Transverse colon (tissue), 4 donors: ENCODE data around the gene TNFRSF14.

ENCODE experiments used
- CTCF ChIP-seq, 5 experiments: fragments of 200-600 bp in 3 of 5; fragments of 450-650 bp in 2 of 5; sonication (generic) in 3 of 5; IDR thresholded peaks; 1 replicate in 2 of 5; 2 replicates in 3 of 5; pipeline ENCODE4 v1.5.1; 2016 to 2017; ENCODE audit warnings: antibody characterized with exemption in 5 of 5, inconsistent platforms in 3 of 5, mild to moderate bottlenecking in 2 of 5, moderate library complexity in 1 of 5
- EP300 ChIP-seq: sonication (generic); formaldehyde crosslinking; IDR thresholded peaks from one replicate; pipeline ENCODE4 v1.6.1; 2017; ENCODE audit warnings: antibody characterized with exemption, low read depth
- POLR2A ChIP-seq: fragments of 450-650 bp; IDR thresholded peaks from one replicate; pipeline ENCODE4 v1.6.1; 2016; ENCODE audit warnings: antibody characterized with exemption, mild to moderate bottlenecking, moderate library complexity
- POLR2AphosphoS5 ChIP-seq, 3 donors: sonication (generic); formaldehyde crosslinking; IDR thresholded peaks; one replicate each; pipeline ENCODE4 v1.6.1; 2016; ENCODE audit warnings: antibody characterized with exemption in 3 of 3

- no peak for TF ChIP-seq CTCF (IDR thresholded peaks at IDR 0.05)
- no peak for TF ChIP-seq POLR2A
- no peak for TF ChIP-seq POLR2AphosphoS5 (IDR thresholded peaks at IDR 0.05)
- no peak for TF ChIP-seq EP300
Measured at GRCh38 chr1:2570332-2570731, 14.2 kb downstream of the TNFRSF14 start.
